GM12874 (cell line): ENCODE measurements around the gene AP2A2.

Experiments used
- TF ChIP-seq, protein P1 (sequence below): IDR thresholded peaks from 2 replicates; pipeline ENCODE4 v1.5.1; 2011; ENCODE audit warnings: low read depth, mild to moderate bottlenecking, control low read depth, low read length, moderate library complexity; ENCODE audit not compliant: insufficient read depth

Gene AP2A2

DNA sequence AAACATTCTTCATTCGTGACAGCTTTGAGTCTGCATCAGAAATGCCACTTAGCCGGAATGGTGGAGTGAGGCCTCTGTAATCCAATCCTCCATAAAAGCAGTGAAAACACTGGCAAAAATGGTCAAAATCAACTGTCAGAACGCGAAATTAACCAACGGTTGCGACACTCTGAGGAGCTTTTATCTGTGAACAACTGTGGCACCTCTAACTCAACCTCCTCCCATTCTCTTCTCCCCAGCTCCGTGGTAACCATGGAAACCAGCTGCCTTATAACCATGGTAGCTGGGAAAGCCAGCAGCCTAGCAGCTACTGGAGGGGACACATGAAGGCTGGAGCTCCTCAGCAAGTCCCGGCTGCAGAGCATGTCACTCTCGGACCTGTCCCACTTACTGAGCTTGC is 20.3 kb downstream of the AP2A2 start:
- TF ChIP-seq, protein P1, sequence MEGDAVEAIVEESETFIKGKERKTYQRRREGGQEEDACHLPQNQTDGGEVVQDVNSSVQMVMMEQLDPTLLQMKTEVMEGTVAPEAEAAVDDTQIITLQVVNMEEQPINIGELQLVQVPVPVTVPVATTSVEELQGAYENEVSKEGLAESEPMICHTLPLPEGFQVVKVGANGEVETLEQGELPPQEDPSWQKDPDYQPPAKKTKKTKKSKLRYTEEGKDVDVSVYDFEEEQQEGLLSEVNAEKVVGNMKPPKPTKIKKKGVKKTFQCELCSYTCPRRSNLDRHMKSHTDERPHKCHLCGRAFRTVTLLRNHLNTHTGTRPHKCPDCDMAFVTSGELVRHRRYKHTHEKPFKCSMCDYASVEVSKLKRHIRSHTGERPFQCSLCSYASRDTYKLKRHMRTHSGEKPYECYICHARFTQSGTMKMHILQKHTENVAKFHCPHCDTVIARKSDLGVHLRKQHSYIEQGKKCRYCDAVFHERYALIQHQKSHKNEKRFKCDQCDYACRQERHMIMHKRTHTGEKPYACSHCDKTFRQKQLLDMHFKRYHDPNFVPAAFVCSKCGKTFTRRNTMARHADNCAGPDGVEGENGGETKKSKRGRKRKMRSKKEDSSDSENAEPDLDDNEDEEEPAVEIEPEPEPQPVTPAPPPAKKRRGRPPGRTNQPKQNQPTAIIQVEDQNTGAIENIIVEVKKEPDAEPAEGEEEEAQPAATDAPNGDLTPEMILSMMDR, result no peak

DNA sequence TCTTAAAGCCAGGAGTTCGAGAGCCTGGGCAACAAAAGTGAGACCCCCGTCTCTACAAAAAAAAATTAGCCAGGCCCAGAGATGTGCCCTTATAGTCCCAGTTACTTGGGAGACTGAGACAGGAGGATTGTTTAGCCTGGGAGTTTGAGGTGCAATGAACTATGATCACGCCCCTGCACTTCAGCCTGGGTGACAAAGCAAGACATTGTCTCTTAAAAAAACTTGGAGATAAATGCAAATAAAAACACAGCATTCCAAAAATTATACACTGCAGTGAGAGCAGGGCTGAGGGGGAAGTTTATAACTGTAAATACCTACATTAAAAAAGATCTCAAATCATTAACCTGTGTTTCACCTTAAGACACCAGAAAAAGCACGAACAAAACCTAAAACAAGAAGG is 22.1 kb downstream of the AP2A2 start:
- TF ChIP-seq, protein P1, result no peak

DNA sequence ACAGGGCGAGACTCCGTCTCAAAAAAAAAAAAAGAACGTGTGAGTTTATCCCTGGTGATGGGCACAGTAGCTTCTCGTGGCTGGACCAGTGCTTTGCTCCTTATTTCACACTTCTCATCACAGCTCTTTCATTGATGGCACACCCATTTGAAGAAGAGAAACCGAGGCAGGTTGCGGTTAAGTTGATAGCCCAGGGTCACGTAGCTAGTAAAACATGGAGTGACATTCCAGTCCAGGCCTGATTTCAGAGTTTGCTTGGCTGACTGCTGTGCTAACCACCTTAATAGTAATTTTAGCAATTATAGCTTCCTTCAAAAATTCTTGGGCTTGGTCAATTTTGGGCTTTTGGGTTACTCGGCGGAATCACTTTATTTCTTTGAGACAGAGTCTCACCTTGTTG is 25.8 kb downstream of the AP2A2 start:
- TF ChIP-seq, protein P1, result no peak

DNA sequence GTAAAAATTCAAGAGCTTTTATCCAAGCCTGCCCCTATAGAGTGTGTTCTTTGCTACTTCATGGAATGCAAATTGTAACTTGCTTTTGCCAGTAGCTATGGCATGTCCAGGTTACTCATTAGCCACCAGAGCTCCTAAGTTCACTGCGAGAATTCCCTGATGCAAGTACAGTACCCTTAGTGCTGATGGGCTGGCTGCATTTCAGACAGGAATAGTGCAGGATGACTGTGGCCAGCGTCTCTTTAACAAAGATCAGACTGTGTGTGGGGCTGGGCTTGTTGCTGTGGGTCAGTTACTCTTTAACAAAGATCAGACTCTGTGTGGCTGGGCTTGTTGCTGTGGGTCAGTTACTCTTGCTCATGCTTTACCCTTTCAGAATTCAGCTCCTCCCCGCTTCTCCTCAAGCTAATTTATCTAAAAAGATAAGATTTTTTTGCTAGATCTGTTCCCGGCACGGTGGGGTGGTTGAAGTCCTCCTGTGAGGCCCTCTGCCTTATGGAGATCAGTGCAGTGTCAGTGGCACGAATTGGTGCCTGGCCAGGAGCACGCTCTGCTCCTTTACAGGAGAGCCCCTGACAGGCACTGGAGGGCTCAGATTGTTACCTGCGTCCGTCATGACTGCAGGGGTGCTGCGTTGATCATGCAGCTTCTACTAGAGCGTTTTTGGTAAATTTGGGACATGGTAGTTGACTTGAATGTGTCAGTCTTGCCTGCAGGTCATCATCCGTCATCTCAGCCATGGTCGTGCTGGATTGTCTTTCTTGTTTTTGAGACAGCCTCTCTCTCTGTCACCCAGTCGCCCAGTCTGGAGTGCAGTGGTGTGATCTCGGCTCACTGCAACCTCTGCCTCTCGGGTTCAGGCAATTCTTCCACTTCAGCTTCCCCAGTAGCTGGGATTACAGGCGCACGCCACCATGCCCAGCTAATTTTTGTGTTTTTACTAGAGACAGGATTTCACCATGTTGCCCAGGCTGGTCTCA is 27.0 kb downstream of the AP2A2 start:
- TF ChIP-seq, protein P1, result no peak

DNA sequence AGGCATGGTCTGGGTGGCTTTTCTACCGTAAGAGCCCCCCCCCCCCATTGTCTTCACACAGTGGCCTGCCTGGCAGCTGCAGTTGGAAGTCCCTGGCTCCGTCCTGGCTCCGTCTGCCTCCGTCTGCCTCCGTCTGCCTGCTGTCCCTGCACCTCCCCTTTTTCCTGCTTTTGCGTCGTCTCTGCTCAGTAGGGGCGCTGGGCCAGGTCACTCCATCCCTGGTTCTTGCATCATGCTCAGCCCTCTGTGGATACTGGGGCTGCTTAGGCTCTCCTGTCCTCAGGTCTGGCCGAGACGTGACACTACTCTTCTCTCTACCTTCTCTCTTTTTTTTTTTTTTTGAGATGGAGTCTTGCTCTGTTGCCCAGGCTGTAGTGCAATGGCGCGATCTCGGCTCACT is 27.8 kb downstream of the AP2A2 start:
- TF ChIP-seq, protein P1, result no peak

DNA sequence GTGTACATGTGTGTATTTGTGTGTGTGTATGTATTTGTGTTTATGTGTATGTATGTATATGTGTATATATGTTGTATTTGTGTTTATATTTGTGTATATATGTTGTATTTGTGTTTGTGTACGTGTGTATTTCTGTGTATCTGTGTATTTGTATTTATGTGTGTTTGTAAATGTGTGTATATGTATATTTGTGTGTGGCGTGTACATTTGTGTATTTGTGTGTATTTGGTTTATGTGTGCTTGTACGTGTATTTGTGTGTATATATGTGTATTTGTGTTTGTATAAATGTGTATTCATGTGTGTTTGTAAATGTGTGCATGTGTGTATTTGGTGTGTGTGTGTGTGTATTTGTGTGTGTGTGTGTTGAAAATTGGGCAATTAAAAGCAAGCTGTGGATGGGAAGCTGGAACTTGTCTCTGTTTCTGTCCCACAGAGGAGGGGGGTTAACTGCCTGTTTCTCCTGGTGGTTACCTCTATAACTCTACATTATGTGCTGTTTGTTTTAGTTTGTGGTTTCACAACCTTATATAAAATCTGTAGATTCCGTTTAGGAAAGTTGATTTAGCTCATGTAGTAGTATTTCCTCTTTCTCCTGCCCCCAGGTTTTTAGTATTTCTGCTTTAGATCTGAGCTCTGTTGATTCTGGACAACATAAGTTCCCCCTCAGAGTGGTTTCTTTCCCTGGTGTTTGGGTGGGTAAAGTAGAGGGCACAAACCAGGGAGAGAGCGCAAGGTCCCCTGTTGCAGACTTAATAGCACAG is 28.9 kb downstream of the AP2A2 start:
- TF ChIP-seq, protein P1, result no peak

DNA sequence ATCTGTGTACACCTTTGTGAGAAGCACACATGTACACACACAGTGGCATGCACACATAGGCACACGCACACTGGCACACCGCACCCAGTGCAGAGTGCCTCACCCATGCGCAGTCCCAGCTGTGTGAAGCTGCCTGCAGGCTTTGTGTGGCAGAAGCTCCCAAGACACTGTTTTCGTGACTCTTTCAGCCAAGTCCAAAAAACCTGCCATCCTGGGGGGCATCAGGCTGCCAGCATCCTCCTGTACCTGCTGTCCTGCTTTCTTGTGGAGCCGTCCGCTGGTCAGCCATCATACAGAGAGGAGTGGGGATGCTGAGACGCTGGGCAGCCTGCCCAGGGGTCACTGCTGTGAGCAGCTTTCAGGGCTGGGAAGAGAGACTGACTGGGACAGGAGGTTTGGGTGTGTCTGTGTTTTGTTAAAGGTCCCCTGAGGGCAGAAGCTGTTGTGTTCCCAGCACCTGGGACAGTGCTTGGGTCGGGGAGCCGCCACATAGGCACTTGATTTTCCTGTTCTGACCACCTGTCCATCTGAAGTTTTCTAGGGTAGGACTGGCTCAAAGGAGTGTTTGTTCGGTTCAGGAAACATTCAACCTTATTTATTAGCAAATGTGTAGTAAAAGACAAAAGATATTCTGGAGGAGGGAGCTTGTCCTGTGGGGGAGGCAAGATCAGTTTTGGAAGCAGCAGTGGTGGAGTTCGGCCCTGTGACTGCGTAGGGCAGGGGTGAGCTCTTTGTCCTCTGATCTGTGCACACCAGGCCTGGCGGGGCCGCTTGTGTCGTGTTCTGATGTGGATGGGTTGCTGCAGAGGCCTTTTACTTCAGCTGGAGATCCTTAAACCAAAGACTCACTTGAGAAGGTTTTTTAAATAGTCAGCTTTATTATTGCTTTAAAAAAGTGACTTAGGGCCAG is 29.7 kb downstream of the AP2A2 start:
- TF ChIP-seq, protein P1, result no peak
